Stimulated activated CD8-positive, alpha-beta memory T cell treated with anti-CD3 and anti-CD28 coated beads, Interleukin-15, amount 100 ng/mL, for 4 hours (primary cell): ENCODE results near the gene LINC01488.

Experiments used
- DNase-seq, 2 donors: peaks; one replicate each; pipeline ENCODE4 v3.0.0-alpha.2; 2020; ENCODE audit warnings: low read depth in 2 of 2

The LINC01488 gene

GRCh38 chr11:69492201-69492991 lies 10.9 kb downstream of the LINC01488 start:
- no peak for DNase-seq

- no peak for DNase-seq
These were observed 12.7 kb downstream of the LINC01488 start for GRCh38 chr11:69493931-69494821.

DNA sequence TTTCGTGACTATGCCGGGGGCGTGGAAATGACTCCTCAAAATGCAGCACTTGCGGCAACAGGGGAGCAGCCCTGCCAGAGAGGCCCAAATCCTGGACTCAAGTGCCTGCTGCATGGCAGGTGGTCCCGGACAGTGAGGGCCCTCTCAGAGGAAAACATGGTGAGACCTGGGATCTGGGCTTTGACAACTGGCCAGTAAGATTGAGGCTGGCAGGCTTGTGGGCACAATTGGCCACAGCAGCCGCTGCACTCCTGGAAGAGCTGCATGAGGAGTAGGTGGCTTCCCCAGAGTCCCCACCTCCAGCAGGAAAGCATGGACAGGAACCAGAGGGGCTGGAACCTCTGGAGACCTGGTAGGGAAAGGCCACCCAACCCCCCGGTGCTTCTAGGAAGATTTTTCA lies 13.4 kb downstream of the LINC01488 start:
- DNase-seq = no peak

DNA sequence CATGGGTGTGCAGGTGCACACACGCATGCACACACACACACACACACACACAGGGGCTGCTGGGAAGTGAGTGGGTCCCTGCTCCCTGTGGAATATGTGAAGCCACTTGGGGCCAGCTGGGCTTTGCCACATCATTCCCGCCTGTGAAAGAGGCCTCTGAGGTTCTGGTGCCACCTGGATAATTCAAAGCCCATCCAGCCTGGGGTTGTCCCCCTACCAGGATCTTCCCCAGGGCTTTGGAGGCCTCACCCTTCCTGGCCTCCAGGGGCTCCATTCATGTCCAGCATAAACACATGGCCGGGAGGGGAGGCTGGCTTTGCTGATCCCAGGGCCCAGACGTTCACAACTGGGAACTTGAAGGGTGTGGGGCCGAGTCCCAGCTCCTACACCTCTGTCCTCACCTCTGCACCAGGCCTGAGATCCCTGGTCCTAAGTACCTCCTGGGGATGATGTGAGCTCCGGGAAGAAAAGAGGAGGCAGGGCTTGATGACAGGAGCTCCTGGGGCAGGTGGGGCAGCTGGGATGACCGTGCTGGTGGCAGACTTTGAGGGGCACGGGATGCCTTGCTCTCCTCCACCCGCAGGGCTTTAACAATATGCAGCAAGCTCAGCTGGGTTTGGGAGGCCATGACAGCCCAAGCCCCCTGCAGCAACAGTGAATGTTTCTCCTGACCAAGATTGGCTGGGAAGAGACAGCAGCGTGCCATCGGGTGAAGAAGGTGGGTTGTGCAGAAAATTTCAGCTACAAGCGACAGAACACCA lies 14.2 kb downstream of the LINC01488 start:
- no peak for DNase-seq

GRCh38 chr11:69496202-69496557 lies 14.7 kb downstream of the LINC01488 start:
- no peak for DNase-seq

DNA sequence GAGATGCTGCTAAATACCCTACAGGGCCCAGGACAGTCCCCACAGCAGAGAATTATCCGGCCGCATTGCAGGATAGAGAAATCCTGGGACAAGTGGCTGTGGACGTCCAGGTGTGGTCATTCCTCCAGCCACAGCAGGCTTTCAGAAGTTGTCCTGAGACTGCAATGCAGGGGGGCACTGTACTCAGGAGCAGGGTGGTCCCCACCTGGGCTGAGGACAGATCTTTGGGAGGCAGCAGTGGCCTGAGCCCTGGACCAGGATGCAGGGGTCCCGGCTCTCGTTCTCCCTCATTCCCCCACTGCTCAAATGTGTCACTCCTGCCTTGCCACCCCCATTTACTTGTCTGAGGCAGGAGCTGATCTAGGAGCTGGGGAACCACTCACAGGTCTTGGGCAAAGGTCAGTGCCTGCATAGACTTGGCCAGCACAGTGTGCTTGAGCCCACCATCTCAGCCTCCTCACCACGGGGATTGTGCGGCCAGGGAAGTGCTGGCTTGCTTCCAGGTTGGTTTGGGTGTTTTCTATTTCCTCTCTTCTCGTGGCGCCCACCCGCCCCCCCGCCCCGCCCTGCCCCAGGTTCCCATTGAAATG lies 15.3 kb downstream of the LINC01488 start:
- DNase-seq = no peak

GRCh38 chr11:69497221-69497787 lies 15.8 kb downstream of the LINC01488 start:
- no peak for DNase-seq

DNA sequence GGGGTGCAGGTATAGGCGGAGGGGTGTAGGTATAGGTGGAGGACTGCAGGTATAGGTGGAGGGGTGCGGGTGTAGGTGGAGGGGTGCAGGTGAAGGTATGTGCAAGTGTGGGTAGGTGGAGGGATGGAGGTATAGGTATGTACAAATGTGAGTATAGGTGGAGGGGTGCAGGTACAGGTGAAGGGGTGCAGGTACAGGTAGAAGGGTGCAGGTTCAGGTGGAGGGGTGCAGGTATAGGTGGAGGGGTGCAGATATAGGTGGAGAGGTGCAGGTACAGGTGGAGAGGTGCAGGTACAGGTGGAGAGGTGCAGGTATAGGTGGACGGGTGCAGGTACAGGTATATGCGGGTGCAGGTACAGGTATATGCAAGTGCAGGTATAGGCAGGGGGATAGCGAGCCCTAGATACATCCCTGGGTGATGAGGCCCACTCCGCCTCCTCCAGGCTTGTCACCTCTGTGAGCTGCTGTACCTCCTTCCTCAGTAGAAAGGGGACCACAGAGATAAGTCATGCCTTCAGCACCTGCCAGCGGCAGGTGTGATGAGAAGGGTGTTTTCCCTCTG lies 17.2 kb downstream of the LINC01488 start:
- DNase-seq = no peak

DNA sequence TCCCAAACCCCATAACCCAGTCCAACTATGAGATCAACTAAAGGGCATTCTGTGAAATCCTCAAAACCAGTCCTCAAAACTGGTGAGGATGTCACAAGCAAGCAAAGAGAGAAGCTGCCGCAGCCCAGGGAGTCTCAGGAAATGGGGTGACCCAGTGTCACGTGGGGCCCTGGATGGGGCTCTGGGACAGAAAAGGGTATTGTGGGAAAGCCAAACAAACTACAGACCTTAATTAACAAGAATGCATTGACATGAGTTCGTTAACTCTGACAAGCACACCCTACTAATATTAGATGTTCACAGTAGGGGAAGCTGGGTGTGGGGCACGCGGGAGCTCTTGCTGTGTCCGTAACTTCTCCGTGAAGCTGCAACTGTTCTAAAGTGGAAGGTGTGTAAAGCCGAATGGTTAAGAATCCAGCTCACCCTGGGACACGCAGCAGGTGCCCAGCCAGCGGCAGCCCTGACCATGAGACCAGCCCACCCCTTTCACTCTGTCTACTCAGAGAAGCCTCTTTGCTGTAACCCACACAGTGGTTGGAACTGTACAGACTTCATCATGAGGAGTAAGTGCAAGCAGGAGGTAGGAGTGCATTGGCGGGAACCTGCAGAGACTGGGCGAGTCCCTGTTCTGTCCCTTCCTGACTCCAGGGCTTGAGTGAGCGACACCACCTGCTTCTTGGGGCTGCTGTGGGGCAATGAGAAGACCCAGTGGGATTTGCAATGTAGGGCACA lies 17.9 kb downstream of the LINC01488 start:
- DNase-seq = no peak

GRCh38 chr11:69499918-69500284 lies 18.4 kb downstream of the LINC01488 start:
- no peak for DNase-seq

DNA sequence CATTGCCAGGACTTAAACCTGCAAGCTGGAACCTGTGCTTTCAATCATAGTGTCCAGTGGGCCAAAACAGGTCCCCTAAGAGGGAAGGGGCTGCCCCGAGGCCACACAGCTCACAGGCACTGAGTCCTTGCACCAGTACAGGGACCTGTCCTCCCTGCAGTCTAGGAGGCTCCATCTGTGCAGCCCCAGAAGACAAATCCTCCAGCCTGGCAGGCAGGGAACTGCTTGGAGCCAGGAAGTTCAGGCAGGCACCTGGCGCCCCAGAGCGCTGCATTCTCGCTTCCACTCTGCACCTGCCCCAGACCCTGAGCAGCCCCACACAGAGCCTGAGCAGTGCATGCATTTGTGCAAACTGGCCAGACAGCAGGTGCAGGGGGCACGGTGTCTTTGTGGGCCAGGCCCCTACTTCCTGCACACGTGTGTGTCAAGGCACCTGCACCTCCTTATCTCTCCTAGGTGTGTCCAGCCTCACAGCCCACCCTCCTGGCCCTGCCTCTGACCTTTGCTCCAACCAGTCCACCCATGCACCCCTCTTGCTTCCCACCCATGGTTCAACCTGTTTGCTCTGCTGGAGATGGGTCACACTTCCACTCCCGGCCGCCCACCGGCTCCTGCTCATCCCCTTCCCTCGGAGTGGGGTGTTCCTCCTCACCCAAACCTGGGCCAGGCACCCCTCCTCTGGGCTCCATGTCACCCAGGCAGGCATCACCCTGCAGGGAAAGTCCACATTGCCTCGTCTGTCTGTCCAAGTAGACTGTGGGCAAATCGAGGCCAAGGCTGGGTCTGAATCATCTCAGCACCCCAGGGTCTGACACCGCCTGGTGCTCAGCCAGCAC lies 19.0 kb downstream of the LINC01488 start:
- DNase-seq = no peak

GRCh38 chr11:69501121-69501489 lies 19.6 kb downstream of the LINC01488 start:
- no peak for DNase-seq

DNA sequence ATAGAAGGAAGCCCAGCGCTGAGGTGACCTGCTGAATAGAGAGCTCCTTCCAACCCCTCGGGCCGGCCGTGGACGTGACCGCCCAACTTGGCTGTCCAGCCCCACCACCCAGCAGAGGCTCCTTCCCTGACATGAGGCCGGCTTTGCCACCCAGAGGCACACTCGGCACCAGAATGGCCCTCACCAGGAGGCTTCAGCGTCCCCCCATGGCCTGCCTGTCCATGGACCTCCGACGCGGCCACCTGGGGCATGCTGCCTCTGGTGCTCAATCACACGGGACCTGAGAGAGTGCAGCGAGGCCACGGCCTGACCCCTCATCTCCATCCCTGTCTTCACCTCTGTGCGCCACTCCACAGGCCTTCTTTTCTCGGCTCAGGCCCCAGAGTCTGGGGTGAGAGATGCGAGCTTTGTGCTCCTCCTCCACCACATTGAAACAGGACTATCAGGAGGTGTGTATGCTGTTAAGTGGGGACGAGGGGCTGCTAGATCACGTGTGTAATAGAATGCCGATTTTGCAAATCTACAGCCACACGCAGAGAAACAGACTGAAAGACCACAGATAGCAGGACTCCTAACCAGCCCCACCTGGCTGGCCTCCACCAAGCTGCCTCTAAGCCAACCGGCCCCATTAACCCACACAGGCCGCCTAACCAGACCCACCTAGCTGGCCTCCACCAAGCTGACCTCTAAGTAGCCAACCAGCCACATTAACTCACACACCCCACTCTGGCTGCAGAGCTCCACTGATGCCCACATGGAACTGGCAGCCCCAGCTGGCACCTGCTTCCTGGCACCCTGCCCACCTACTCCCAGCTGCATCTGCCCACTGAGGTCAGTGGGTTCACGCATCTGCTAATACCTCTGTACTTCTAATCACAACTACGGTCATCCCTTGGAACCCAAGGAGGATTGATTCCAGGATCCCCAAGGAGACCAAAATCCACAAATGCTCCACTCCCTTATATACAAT lies 20.7 kb downstream of the LINC01488 start:
- DNase-seq = no peak

GRCh38 chr11:69504127-69504526 lies 22.7 kb downstream of the LINC01488 start:
- DNase-seq = no peak

GRCh38 chr11:69504576-69505335 lies 23.3 kb downstream of the LINC01488 start:
- DNase-seq = no peak

DNA sequence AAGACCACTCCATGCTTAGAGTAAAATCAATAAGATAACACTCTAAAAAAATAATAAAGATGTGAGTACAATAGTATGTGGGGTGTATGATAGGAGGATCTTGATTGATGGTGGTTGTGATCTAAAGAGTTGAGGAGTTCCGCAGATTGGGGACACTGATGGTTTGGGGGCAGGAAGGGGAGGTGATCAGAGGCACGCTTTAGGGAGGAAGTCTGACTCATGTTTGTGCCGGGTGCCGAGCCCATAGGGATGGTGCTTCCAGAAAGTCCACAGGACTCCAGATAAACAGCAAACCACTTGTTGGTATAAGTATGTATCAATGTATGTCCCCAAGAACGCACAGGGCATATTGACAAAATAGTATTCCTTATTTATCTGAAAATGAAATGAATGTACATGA lies 27.5 kb downstream of the LINC01488 start:
- DNase-seq = no peak

DNA sequence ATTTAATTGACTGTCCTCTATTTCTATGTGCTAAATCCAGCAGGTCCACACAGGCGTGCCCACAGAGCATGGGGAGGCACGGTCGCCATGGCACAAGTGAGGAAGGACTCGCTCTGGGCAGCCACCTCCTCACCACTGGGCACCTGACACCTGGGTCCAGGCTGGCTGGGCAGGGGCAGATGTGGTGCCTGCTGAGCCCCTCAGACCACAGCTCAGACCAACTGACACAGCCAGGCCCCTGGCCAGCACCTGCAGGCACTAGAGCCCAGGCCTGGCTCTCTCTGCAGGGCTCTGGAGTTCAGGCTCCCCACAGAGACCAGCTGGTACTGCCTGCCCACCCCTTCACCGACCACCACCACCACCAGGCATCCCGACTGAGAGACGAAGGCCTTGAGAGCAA lies 27.9 kb downstream of the LINC01488 start:
- no peak for DNase-seq
